ENCODE measurements around the gene TMEM91. TPM values are rescaled to one million over a fixed set of nuclear protein-coding genes. Genes with fewer than 3 reads are reported as not detected.

The TMEM91 gene
- total RNA-seq, 2 donors from 2014 or later: 4.7 to 6.7 TPM

- DNase-seq (ENCODE audit: low spot score) (no peak), ATAC-seq (no peak)
- Mint-ChIP-seq H3K4me3 (no peak overlapping the region), H3K36me3 (peaks cover 5% of the 10 kb centered on the region), H3K9me3 (no peaks in the 10 kb centered on the region), H3K27ac (no peak overlapping the region), H3K4me1 (ENCODE audit: low read depth in 2 of 2) (peaks cover 8 to 12% of the 10 kb centered on the region in 2 donors), H3K27me3 (no peaks in the 10 kb centered on the region)
Observed at GRCh38 chr19:41414461-41414860, 38.1 kb downstream of the TMEM91 start.

DNA sequence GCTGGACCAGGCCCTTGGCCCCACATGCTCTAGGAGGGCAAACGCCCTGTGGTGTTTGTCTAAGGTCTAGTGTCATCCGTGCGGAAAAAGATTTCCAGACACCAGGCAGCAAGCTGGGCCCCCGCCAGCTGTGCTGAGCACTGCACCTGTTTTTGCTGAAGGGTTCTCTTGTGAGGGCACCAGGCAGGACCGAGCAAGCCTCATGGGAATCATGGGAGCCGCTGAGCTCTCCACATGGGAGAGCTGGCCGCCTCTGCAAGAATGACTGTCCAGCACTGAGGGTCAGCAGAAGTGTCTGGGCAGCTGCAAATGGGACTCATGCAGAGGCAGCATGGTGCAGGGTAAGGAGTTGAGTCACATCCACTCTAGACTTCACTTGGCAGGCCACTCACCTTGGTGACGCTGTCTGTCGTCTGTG, 38.8 kb downstream of the TMEM91 start:
- H3K4me3 Mint-ChIP-seq: no peak overlapping the region
- ATAC-seq: no peak

GRCh38 chr19:41416194-41416674, 39.9 kb downstream of the TMEM91 start:
- Mint-ChIP-seq H3K27ac (no peak overlapping the region), H3K4me1 (ENCODE audit: low read depth in 2 of 2) (peaks cover 0 to 6% of the 10 kb centered on the region in 2 donors), H3K9me3 (no peaks in the 10 kb centered on the region), H3K36me3 (peaks cover 5% of the 10 kb centered on the region), H3K27me3 (no peaks in the 10 kb centered on the region), H3K4me3 (no peak overlapping the region)
- DNase-seq (ENCODE audit: low spot score): no peak
- no peak for ATAC-seq

More for the DNA sequence above, 38.8 kb downstream of the TMEM91 start:
- H3K36me3 Mint-ChIP-seq: peaks cover 5% of the 10 kb centered on the region
- no peak overlapping the region for H3K27ac Mint-ChIP-seq
- H3K4me1 Mint-ChIP-seq (ENCODE audit: low read depth in 2 of 2): peaks cover 1 to 6% of the 10 kb centered on the region in 2 donors
- no peaks in the 10 kb centered on the region for H3K9me3 Mint-ChIP-seq
- DNase-seq (ENCODE audit: low spot score): no peak
- H3K27me3 Mint-ChIP-seq: no peaks in the 10 kb centered on the region

- no peak for DNase-seq (ENCODE audit: low spot score)
- H3K36me3 Mint-ChIP-seq: no peaks in the 10 kb centered on the region
- H3K27ac Mint-ChIP-seq: no peak overlapping the region
- H3K9me3 Mint-ChIP-seq: no peaks in the 10 kb centered on the region
- no peak overlapping the region for H3K4me3 Mint-ChIP-seq
- no peak for ATAC-seq
- peaks cover 0 to 8% of the 10 kb centered on the region in 2 donors for H3K4me1 Mint-ChIP-seq (ENCODE audit: low read depth in 2 of 2)
- H3K27me3 Mint-ChIP-seq: no peaks in the 10 kb centered on the region
Observed at GRCh38 chr19:41420101-41420880, 44.0 kb downstream of the TMEM91 start.

- H3K4me1 Mint-ChIP-seq (ENCODE audit: low read depth in 2 of 2): peaks cover 0 to 10% of the 10 kb centered on the region in 2 donors
- ATAC-seq: no peak
- no peaks in the 10 kb centered on the region for H3K27me3 Mint-ChIP-seq
- no peaks in the 10 kb centered on the region for H3K9me3 Mint-ChIP-seq
- no peak overlapping the region for H3K4me3 Mint-ChIP-seq
- H3K36me3 Mint-ChIP-seq: no peaks in the 10 kb centered on the region
- no peak overlapping the region for H3K27ac Mint-ChIP-seq
- DNase-seq (ENCODE audit: low spot score): no peak
Observed at GRCh38 chr19:41421314-41421713, 45.0 kb downstream of the TMEM91 start.

- ATAC-seq (no peak), DNase-seq (ENCODE audit: low spot score) (no peak)
- Mint-ChIP-seq H3K27me3 (no peaks in the 10 kb centered on the region), H3K4me1 (ENCODE audit: low read depth in 2 of 2) (peaks cover 3 to 15% of the 10 kb centered on the region in 2 donors), H3K36me3 (no peaks in the 10 kb centered on the region), H3K9me3 (no peaks in the 10 kb centered on the region), H3K4me3 (no peak overlapping the region), H3K27ac (peak overlapping the region in 1 of 2 donors; percentile 52)
Observed at GRCh38 chr19:41421973-41422372, 45.6 kb downstream of the TMEM91 start.

- Mint-ChIP-seq H3K9me3 (no peaks in the 10 kb centered on the region), H3K4me3 (no peak overlapping the region), H3K27me3 (no peaks in the 10 kb centered on the region), H3K4me1 (ENCODE audit: low read depth in 2 of 2) (peaks cover 7 to 18% of the 10 kb centered on the region in 2 donors), H3K27ac (peak overlapping the region in 1 of 2 donors; percentile 52), H3K36me3 (no peaks in the 10 kb centered on the region)
- DNase-seq (ENCODE audit: low spot score) (no peak), ATAC-seq (no peak)
Observed at GRCh38 chr19:41422456-41422855, 46.1 kb downstream of the TMEM91 start.

GRCh38 chr19:41422955-41423354, 46.6 kb downstream of the TMEM91 start:
- peaks cover 12 to 23% of the 10 kb centered on the region in 2 donors for H3K4me1 Mint-ChIP-seq (ENCODE audit: low read depth in 2 of 2)
- DNase-seq (ENCODE audit: low spot score) (no peak), ATAC-seq (no peak)
- H3K9me3 Mint-ChIP-seq: no peaks in the 10 kb centered on the region
- H3K27me3 Mint-ChIP-seq: no peaks in the 10 kb centered on the region
- no peak overlapping the region for H3K27ac Mint-ChIP-seq
- no peaks in the 10 kb centered on the region for H3K36me3 Mint-ChIP-seq
- no peak overlapping the region for H3K4me3 Mint-ChIP-seq

- Mint-ChIP-seq H3K36me3 (no peaks in the 10 kb centered on the region), H3K27ac (peak overlapping the region in 1 of 2 donors; percentile 61), H3K4me3 (peak overlapping the region; percentile 34), H3K9me3 (no peaks in the 10 kb centered on the region), H3K4me1 (ENCODE audit: low read depth in 2 of 2) (peaks cover 19 to 28% of the 10 kb centered on the region in 2 donors), H3K27me3 (no peaks in the 10 kb centered on the region)
- no peak for DNase-seq (ENCODE audit: low spot score)
- ATAC-seq: no peak
Observed at GRCh38 chr19:41424335-41425173, 48.2 kb downstream of the TMEM91 start.

DNA sequence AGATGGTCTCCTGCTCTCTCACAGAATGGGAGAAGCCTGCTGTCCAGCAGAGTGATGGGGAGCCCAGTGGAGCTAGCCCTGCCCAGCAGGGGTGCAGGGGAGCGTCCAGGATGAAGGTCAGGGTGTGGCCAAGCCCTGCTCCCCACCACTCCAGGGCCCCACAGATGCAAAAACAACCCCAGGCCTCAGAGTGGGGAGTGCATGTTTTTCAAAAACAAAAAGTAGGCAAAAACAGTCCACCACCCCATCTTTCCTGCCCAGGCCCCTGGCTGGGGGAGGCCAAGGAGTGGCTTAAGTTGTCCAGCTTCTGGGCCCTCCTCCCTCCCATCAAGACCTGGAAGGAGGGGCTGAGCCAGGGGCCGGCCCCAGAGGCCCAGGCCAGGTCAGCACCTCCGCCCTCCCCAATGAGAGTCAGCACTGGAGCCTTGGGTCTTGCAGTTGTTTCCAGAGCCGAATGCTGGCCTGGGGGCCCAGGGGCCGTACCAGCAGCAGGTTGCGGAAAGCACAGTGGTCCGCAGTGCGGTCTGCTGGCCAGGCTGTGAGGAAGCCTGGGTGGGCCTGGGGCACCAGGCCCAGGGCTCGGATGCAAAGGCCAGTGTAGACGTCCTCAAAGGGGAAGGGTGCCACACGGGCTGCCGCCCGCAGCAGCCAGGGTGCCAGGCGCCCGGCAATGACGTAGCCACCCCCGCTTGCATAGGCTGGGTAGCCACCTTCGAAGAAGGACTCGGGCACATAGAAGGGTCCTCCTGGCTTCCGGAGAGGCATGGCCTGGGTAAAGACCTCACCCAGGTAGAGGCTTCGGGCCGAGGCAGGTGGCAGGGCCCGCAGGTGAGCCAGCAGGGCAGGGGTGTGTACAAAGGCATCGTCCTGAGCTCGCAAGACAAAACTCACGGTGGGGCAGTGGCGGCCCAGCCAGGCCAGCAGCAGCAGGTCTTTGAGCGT, 49.1 kb downstream of the TMEM91 start:
- DNase-seq (ENCODE audit: low spot score) (no peak), ATAC-seq (no peak)
- H3K27ac Mint-ChIP-seq: peak overlapping the region in 1 of 2 donors; percentile 61
- H3K4me1 Mint-ChIP-seq (ENCODE audit: low read depth in 2 of 2): peaks cover 19 to 28% of the 10 kb centered on the region in 2 donors
- no peak overlapping the region for H3K4me3 Mint-ChIP-seq
- H3K27me3 Mint-ChIP-seq: no peaks in the 10 kb centered on the region
- H3K36me3 Mint-ChIP-seq: no peaks in the 10 kb centered on the region
- no peaks in the 10 kb centered on the region for H3K9me3 Mint-ChIP-seq

GRCh38 chr19:41426116-41426841, 49.9 kb downstream of the TMEM91 start:
- H3K27me3 Mint-ChIP-seq: no peaks in the 10 kb centered on the region
- H3K36me3 Mint-ChIP-seq: no peaks in the 10 kb centered on the region
- peaks cover 19 to 28% of the 10 kb centered on the region in 2 donors for H3K4me1 Mint-ChIP-seq (ENCODE audit: low read depth in 2 of 2)
- H3K4me3 Mint-ChIP-seq: peak overlapping the region; percentile 90
- H3K27ac Mint-ChIP-seq: peak overlapping the region; percentile 89 to 96
- no peaks in the 10 kb centered on the region for H3K9me3 Mint-ChIP-seq
- ATAC-seq (no peak), DNase-seq (ENCODE audit: low spot score) (no peak)

DNA sequence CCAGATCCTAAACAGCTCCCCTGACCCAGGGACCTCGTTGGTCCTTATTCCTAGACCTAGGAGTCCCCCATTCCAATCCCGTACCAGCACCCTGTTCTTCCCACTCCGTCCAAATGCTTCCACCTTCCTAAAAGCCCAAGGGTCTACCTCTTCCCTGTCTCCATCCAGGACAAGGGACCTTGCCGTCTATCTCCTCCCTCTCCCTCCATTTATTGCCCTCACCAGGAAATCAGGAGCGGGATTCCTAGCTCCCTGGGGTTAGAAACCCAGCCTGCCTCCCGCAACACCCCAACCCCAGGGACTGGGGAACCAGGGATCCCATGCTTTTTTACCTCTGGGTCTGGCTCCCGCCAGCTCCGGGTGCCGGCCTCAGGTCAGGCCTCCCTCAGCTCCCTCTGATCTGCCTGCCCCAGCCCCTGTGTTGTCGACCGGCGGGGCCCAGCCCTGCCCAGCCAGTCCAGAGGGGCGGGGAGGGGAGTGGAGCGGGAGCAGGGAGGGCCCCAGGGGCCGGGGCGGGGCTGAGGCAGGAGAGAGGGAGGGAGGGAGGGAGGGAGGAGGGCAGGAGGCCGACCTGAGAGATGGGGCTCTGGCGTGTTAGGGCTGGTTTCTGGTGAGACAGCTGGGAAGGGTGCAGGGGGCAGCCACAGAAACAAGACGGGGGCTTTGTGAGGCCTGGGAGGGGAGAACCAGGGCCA, 50.8 kb downstream of the TMEM91 start, which contains the start of gene B3GNT8:
TSS of gene B3GNT8 (minus strand) at position 423 of the 695 bp plus-strand sequence. CDS start 596 bp downstream, outside the sequence.
- ATAC-seq (peak; percentile 78 to 79), DNase-seq (ENCODE audit: low spot score) (no peak)
- Mint-ChIP-seq H3K27me3 (no peaks in the 10 kb centered on the region), H3K27ac (peak within 1 kb of the TSS; percentile 89 to 96), H3K36me3 (peaks cover under 1% of the 10 kb centered on the region), H3K9me3 (no peaks in the 10 kb centered on the region), H3K4me1 (ENCODE audit: low read depth in 2 of 2) (peaks cover 19 to 25% of the 10 kb centered on the region in 2 donors), H3K4me3 (peak within 1 kb of the TSS; percentile 90)
